HG03469 (cell line): Measurements from ENCODE around the gene STXBP3.

Experiments used
- ATAC-seq: cut with Tn5 transposase; IDR thresholded peaks from one replicate; pipeline ENCODE4 v1.9.1; 2021; ENCODE audit warnings: mild to moderate bottlenecking, moderate library complexity, moderate number of reproducible peaks; ENCODE audit not compliant: unreplicated experiment

The STXBP3 gene

GRCh38 chr1:108832929-108833328 lies 86.5 kb downstream of the STXBP3 start:
- no peak for ATAC-seq

- no peak for ATAC-seq
These were observed 95.2 kb downstream of the STXBP3 start for GRCh38 chr1:108841703-108842102.

GRCh38 chr1:108842525-108843181 lies 96.2 kb downstream of the STXBP3 start:
- ATAC-seq: no peak

- no peak for ATAC-seq
These were observed 97.1 kb downstream of the STXBP3 start for GRCh38 chr1:108843390-108844137.

GRCh38 chr1:108845446-108845845 lies 99.0 kb downstream of the STXBP3 start:
- ATAC-seq: no peak

- no peak for ATAC-seq
These were observed 99.5 kb downstream of the STXBP3 start for GRCh38 chr1:108845991-108846390.

- no peak for ATAC-seq
These were observed 101.0 kb downstream of the STXBP3 start for GRCh38 chr1:108847494-108847893.

- ATAC-seq: no peak
These were observed 102.3 kb downstream of the STXBP3 start for GRCh38 chr1:108848806-108849205.

- no peak for ATAC-seq
These were observed 104.5 kb downstream of the STXBP3 start for GRCh38 chr1:108850929-108851328.

- no peak for ATAC-seq
These were observed 105.1 kb downstream of the STXBP3 start for GRCh38 chr1:108851567-108851966.

- ATAC-seq: no peak
These were observed 105.9 kb downstream of the STXBP3 start for GRCh38 chr1:108852221-108852975.

GRCh38 chr1:108854221-108855019 lies 107.9 kb downstream of the STXBP3 start:
- ATAC-seq: no peak

GRCh38 chr1:108856994-108857393 lies 110.5 kb downstream of the STXBP3 start, which contains the start of gene AKNAD1:
Gene AKNAD1, minus strand, starts transcription at chr1:108857094. Its CDS starts 4,430 bp downstream, at chr1:108852664.
- ATAC-seq: no peak

- ATAC-seq: no peak
These were observed 111.9 kb downstream of the STXBP3 start for GRCh38 chr1:108858230-108858950.
